SJCRH30 (cell line): ENCODE data around the gene MGME1. TPM values are rescaled to one million over a fixed set of nuclear protein-coding genes. Genes with fewer than 3 reads are reported as not detected.
A peak's percentile ranks its signal among the peaks of the same experiment; 100 is the strongest.
"Not testable (repeated sequence)": the region's sequence is repeated elsewhere in the genome, so short reads cannot be mapped to it uniquely, and the experiment has no call there.

ENCODE experiments used
- DNase-seq, 2 experiments: peaks; one replicate each; pipeline ENCODE4 v3.0.0-alpha.2; 2015 to 2020
- H3K27ac ChIP-seq: fragments of 250-450 bp; sonication (Bioruptor Pico); 2 replicates; pipeline ENCODE4 v1.5.1; 2020; ENCODE audit warnings: mild to moderate bottlenecking, moderate library complexity
- H3K27me3 ChIP-seq: fragments of 250-450 bp; sonication (Bioruptor Pico); 2 replicates; pipeline ENCODE4 v1.5.1; 2020; ENCODE audit warnings: mild to moderate bottlenecking, moderate library complexity
- H3K36me3 ChIP-seq: fragments of 250-450 bp; sonication (Bioruptor Pico); 2 replicates; pipeline ENCODE4 v1.5.1; 2020; ENCODE audit warnings: mild to moderate bottlenecking, moderate library complexity
- H3K4me1 ChIP-seq: fragments of 250-450 bp; sonication (Bioruptor Pico); 2 replicates; pipeline ENCODE4 v1.5.1; 2020; ENCODE audit warnings: mild to moderate bottlenecking, moderate library complexity
- H3K4me3 ChIP-seq: fragments of 250-450 bp; sonication (Bioruptor Pico); 2 replicates; pipeline ENCODE4 v1.5.1; 2020; ENCODE audit warnings: mild to moderate bottlenecking, moderate library complexity
- H3K9me3 ChIP-seq: fragments of 250-450 bp; sonication (Bioruptor Pico); replicated peaks from 2 replicates; pipeline ENCODE4 v1.5.1; 2020; ENCODE audit warnings: mild to moderate bottlenecking, moderate library complexity
- total RNA-seq: library from RNA; depleted of rRNA; stranded (reverse); fragments of >200 nt; shearing (Covaris generic); gene quantifications from 2 replicates; pipeline ENCODE4 v1.2.3, GENCODE V29; 2014; rRNA removed

MGME1 gene
- total RNA-seq, 1 experiment from 2014 or later, result 28.6 TPM

DNA sequence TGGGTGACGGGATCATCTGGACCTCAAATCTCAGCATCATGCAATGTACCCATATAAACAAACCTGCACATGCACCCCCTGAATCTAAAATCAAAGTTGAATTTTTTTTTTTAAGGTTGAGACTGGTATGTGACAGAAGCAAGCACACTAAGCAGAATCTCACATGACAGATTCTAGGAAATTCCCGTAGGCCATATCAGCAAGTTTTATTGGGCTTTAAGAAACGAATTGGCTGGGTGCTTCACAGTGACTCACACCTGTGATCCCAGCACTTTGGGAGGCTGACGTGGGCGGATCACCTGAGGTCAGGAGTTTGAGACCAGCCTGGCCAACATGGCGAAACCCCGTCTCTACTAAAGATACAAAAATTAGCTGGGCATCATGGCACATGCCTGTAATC, 58.2 kb downstream of the MGME1 start:
- H3K9me3 ChIP-seq, H3K4me3 ChIP-seq, H3K36me3 ChIP-seq, H3K27ac ChIP-seq, H3K4me1 ChIP-seq, DNase-seq, H3K27me3 ChIP-seq: not testable (repeated sequence)

DNA sequence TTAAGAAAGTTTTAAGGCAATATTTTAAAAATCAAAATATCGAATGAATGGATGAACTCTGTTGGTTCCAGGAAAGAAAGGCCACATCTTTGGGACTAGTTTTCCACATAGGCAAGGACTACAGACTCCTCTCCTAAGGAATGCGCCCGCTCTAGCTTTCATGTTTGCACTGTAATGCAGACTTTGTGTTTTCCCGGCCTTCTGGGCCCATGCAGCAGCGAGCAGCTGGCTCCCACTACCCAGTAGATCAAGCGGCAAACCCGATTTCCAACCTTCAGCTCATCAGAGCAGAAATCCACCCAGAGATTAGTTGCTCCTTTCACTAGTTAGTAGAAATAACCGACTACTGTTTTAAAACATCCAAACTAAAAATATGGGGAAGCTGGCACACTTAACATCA, 61.2 kb downstream of the MGME1 start:
- Histone ChIP-seq H3K4me3 (no peak overlapping the region), H3K9me3 (no peaks in the 10 kb centered on the region), H3K27ac (no peak overlapping the region), H3K27me3 (no peaks in the 10 kb centered on the region), H3K4me1 (no peaks in the 10 kb centered on the region), H3K36me3 (no peaks in the 10 kb centered on the region)
- no peak for DNase-seq

DNA sequence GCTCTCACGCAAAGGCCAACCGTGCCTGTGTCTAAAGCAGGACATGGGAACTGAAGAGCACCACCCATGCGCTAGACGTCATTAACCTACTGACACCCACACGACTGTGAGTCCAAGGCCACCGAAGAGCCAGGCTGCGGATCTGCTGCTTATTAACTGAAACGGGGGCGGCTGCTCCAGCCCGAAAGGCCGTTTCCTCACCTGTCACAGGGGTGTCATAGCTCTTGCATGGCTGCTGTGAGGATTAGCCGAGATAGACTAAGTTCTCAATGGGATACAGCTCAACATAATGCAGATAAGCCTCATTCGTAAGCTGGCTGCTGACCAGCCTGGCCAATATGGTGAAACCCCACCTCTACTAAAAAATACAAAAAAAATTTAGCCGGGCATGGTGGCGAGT, 62.2 kb downstream of the MGME1 start:
- Histone ChIP-seq H3K9me3 (no peaks in the 10 kb centered on the region), H3K4me3 (no peak overlapping the region), H3K27ac (no peak overlapping the region), H3K4me1 (no peaks in the 10 kb centered on the region), H3K27me3 (no peaks in the 10 kb centered on the region), H3K36me3 (no peaks in the 10 kb centered on the region)
- no peak for DNase-seq

DNA sequence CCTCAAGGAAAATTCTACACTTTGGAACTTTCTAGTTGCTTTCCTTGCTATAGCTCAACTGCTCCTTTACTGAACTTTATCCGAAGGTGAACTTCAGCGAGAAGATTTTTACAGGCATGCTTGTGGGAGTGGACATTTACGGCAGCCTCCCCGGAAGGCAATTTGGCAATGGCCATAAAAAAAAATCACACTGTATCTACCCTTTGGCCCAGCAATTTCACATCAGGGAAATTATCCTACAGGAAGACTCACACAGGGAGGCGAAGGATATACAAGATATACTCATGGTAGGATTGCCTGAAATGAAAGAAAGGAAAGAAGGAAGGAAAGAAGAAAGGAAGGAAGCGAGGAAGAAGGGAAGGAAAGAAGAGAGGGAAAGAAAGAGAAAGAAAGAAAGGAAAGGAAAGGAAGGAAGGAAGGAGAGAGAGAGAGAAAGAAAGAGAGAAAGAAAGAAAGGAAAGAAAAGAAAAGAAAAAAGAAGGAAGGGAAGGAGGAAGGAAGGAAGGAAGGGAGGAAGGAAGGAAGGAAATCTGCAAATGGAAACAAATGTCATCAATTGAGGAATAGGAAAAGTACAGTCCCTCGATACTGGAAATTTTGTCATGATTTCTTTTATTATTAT, 63.2 kb downstream of the MGME1 start:
- Histone ChIP-seq H3K9me3 (no peaks in the 10 kb centered on the region), H3K27me3 (no peaks in the 10 kb centered on the region), H3K36me3 (no peaks in the 10 kb centered on the region), H3K4me1 (no peaks in the 10 kb centered on the region), H3K27ac (no peak overlapping the region), H3K4me3 (no peak overlapping the region)
- no peak for DNase-seq

DNA sequence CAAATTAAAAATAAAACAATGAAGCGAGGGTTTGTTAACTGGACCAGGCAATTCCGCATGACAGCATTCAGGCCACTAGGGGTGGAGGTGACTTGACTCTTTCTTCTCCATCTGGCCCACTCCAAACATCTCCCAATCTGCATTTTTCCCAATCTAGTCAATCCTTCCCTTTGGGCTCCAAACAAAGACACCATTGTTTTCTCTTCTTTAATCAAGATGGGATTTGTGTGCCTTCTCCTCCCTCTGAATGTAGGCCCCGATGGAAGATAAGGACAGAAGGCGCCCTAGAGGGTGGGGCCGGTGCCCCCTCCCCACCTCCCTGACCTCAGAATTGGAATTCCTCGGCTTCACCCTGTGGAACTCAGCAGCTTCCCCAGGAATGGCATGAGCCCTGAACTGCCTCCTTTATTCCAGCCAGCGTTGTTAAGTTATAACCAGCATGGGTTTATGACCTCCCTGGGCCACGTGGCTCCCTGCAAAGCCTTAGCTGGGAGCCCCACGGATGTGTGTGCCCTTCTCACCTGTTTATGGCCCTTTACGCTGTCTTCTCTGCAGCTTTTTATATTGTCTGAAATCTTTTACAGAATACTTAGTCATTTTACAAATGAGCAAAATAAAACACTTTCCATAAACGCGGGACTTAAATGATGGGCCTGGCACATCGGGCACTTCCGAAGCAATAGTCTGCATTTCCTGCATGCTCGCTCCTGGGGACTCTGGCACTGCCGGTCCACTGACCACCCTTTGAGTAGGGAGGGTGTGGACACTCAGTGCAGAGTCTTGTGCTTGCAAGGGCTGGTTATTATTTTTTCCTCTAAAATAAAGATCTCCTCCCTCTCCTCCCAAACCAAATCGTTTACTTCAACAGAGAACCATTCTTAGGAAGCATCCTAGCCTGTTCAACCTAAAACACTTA, 64.4 kb downstream of the MGME1 start:
- Histone ChIP-seq H3K9me3 (no peaks in the 10 kb centered on the region), H3K27me3 (no peaks in the 10 kb centered on the region), H3K36me3 (no peaks in the 10 kb centered on the region), H3K4me3 (no peak overlapping the region), H3K4me1 (no peaks in the 10 kb centered on the region), H3K27ac (no peak overlapping the region)
- peak in 1 of 2 experiments; percentile 16 for DNase-seq

DNA sequence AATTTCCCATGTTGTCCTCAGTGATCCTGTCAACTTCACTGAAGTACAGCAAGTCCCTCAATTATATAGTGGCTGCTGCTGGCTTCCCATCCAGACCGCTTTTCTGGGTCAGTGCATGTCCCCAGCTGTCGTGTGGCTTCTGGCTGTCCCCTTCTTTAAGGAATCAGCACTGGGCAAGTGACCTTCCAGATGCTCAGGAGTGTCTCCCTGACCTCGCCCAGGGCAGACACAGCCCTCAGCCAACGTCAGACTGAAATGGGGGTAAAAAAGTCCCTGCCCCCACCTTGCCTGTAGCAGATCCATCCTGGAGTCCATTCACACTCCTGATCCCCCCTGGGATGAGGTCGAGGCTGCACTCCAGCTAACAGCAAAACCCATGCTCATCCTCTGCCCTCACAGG, 65.2 kb downstream of the MGME1 start:
- Histone ChIP-seq H3K27ac (no peak overlapping the region), H3K36me3 (no peaks in the 10 kb centered on the region), H3K9me3 (0 out of 2 replicates have a peak, but pooled peaks cover 2% of the 10 kb centered on the region), H3K4me3 (no peak overlapping the region), H3K27me3 (peaks cover 3% of the 10 kb centered on the region; the same call in 1 of the 2 replicates), H3K4me1 (no peaks in the 10 kb centered on the region)
- DNase-seq, result no peak

DNA sequence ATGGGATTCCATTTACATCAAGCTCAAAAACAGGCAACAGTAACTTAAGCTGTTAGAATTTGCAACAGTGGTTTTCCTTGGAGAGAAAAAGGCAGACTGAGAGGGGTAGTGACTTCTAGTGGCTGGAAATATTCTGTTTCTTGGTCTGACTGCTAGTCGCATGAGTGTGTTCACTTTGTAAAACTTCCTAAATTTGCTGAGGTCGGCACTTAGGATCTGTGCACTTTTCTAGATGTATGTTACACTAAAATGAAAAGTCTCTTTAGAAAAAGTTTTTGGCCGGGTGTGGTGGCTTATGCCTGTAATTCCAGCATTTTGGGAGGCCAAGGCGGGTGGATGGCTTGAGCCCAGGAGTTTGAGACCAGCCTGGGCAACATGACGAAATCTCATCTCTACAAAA, 70.2 kb downstream of the MGME1 start:
- Histone ChIP-seq H3K4me1 (no peaks in the 10 kb centered on the region), H3K36me3 (no peaks in the 10 kb centered on the region), H3K27me3 (peaks cover 6% of the 10 kb centered on the region; the same call in 1 of the 2 replicates), H3K4me3 (no peak overlapping the region), H3K27ac (no peak overlapping the region), H3K9me3 (0 out of 2 replicates have a peak, but pooled peaks cover 2% of the 10 kb centered on the region)
- DNase-seq, result no peak

Other genes with a start within 250 kb of the MGME1 start
- gene SNX5, start 224 bp upstream of the MGME1 start, total RNA-seq, result 186 and 235 TPM in 2 replicates
- not detected in 2 replicates for gene OVOL2, start 88.9 kb downstream of the MGME1 start, total RNA-seq
- gene KAT14, start 168.8 kb downstream of the MGME1 start, total RNA-seq, result 23.2 and 23.7 TPM in 2 replicates
- gene PET117, start 168.8 kb downstream of the MGME1 start, total RNA-seq, result 22.5 and 27.8 TPM in 2 replicates